ENCODE data around the gene BRCA1.
"Not testable (repeated sequence)": the region's sequence is repeated elsewhere in the genome, so short reads cannot be mapped to it uniquely, and the experiment has no call there.

GRCh38 chr17:43000894-43001293 lies 124.3 kb downstream of the BRCA1 start:
- not testable (repeated sequence) for TF ChIP-seq CTCF (IDR thresholded peaks at IDR 0.05); POLR2A (IDR thresholded peaks at IDR 0.05); EP300 (IDR thresholded peaks at IDR 0.05; ENCODE audit: low read depth)

All from transverse colon (tissue), 3 donors.